Breast epithelium (tissue), 4 donors: ENCODE data around the gene KIAA1217. TPM values are rescaled to one million over a fixed set of nuclear protein-coding genes. Genes with fewer than 3 reads are reported as not detected.

Experiments used
- DNase-seq, 2 donors: peaks; one replicate each; pipeline ENCODE4 v3.0.0-alpha.2; 2019; ENCODE audit warnings: low spot score in 2 of 2
- H3K27ac ChIP-seq, 2 donors: fragments of 200-600 bp; sonication (generic) in 1 of 2; one replicate each; pipeline ENCODE4 v1.5.1; 2016 to 2019; ENCODE audit warnings: mild to moderate bottlenecking in 1 of 2
- H3K27me3 ChIP-seq, 2 donors: fragments of 200-600 bp; sonication (generic) in 1 of 2; one replicate each; pipeline versions ENCODE4 v1.5.1 to v1.6.0; 2017 to 2019; ENCODE audit warnings: control low read depth in 1 of 2, mild to moderate bottlenecking in 1 of 2
- H3K36me3 ChIP-seq: fragments of 200-600 bp; one replicate; pipeline ENCODE4 v1.5.1; 2019
- H3K4me1 ChIP-seq, 2 donors: fragments of 200-600 bp; sonication (generic); one replicate each; pipeline ENCODE4 v1.5.1; 2016 to 2019; ENCODE audit warnings: control low read depth in 1 of 2
- H3K4me3 ChIP-seq, 3 donors: fragments of 200-600 bp; sonication (generic); 1 replicate in 2 of 3; 2 replicates in 1 of 3; pipeline ENCODE4 v1.5.1; 2016 to 2019; ENCODE audit warnings: mild to moderate bottlenecking in 3 of 3, moderate library complexity in 2 of 3
- H3K9me3 ChIP-seq, 2 donors: fragments of 200-600 bp; sonication (generic) in 1 of 2; one replicate each; pipeline ENCODE4 v1.5.1; 2016 to 2019; ENCODE audit warnings: control low read depth in 1 of 2
- POLR2A ChIP-seq: fragments of 450-650 bp; IDR thresholded peaks from one replicate; pipeline ENCODE4 v1.6.1; 2016; ENCODE audit warnings: antibody characterized with exemption, mild to moderate bottlenecking, moderate library complexity
- POLR2AphosphoS5 ChIP-seq, 3 donors: sonication (generic); formaldehyde crosslinking; IDR thresholded peaks; one replicate each; pipeline ENCODE4 v1.6.1; 2017; ENCODE audit warnings: antibody characterized with exemption in 3 of 3
- intact Hi-C: fragments of 100-400 bp; cut with DNase I; formaldehyde crosslinking; loops from one replicate; pipeline ENCODE4 v1.15.1; 2023; ENCODE audit warnings: low total_unique reads
- total RNA-seq, 3 donors: library from RNA; depleted of rRNA; stranded (reverse); fragments of >200 nt; gene quantifications; one replicate each; pipeline ENCODE4 v1.1.0, GENCODE V29; 2016
- TF ChIP-seq, protein P1 (sequence below), 3 donors: fragments of 450-650 bp; IDR thresholded peaks; one replicate each; pipeline ENCODE4 v1.5.1; 2016 to 2017; ENCODE audit warnings: antibody characterized with exemption in 3 of 3, mild to moderate bottlenecking in 3 of 3, moderate library complexity in 3 of 3

The KIAA1217 gene
- total RNA-seq, 3 donors from 2014 or later, result 19.7 to 154 (median 83.6) TPM

DNA sequence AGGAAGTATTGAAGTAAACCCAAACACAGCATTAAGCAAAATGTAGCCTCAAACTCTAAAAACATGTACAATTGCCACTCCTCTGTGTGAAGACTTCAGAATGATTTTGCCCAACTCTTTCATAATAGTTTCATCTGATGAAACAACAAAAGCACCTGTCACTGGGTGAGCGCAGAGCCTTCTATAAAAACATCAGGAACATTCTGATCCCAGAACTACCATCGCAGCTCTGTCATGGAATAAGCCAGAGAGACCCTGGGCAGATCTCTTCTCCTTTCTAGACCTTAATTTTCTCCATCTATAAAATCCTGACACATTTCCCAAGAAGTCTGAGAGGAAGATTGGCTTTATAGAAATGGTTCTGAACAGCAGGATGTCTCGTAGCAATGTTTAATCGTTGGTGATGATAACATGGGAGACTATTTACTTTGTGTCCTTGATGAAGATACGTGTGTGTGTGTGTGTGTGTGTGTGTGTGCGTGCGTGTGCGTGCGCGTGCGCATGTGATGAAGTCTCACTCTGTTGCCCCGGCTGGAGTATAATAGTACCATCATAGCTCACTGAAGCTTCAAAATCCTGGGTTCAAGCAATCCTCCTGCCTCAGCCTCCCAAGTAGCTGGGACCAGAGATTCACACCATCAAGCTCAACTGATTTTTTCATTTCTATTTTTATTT lies 198.0 kb downstream of the KIAA1217 start:
- Histone ChIP-seq H3K4me3 (no peak overlapping the region), H3K9me3 (no peaks in the 10 kb centered on the region), H3K27ac (peak overlapping the region in 1 of 2 donors; percentile 29), H3K36me3 (no peaks in the 10 kb centered on the region), H3K4me1 (no peaks in the 10 kb centered on the region), H3K27me3 (no peaks in the 10 kb centered on the region)
- intact Hi-C loops, result loop anchor here (10.0 kb wide), 1 partner anchor 1418 kb away; no protein-coding TSS in a partner anchor
- TF ChIP-seq POLR2A (no peak), POLR2AphosphoS5 (IDR thresholded peaks at IDR 0.05) (no peak)
- TF ChIP-seq, protein P1, sequence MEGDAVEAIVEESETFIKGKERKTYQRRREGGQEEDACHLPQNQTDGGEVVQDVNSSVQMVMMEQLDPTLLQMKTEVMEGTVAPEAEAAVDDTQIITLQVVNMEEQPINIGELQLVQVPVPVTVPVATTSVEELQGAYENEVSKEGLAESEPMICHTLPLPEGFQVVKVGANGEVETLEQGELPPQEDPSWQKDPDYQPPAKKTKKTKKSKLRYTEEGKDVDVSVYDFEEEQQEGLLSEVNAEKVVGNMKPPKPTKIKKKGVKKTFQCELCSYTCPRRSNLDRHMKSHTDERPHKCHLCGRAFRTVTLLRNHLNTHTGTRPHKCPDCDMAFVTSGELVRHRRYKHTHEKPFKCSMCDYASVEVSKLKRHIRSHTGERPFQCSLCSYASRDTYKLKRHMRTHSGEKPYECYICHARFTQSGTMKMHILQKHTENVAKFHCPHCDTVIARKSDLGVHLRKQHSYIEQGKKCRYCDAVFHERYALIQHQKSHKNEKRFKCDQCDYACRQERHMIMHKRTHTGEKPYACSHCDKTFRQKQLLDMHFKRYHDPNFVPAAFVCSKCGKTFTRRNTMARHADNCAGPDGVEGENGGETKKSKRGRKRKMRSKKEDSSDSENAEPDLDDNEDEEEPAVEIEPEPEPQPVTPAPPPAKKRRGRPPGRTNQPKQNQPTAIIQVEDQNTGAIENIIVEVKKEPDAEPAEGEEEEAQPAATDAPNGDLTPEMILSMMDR (IDR thresholded peaks at IDR 0.05), result no peak
- DNase-seq, result no peak

DNA sequence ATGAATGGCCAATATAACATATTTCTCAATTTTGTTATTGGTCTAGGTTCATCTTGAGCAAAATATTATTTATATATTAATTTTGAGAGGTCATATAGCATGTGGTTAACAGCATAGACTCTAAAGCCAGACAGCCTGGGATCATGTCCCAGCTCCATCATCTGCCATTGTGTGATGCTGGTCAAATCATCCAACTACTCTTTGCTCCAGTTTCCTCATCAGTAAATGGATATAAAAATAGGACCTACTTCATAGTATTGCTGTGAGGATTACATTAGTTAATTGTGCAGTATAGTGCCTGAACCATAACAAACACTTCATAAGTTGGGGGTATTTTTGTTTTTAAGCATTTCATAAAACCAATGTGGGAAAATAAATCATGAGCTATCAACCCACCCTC lies 199.0 kb downstream of the KIAA1217 start:
- H3K9me3 ChIP-seq, result no peaks in the 10 kb centered on the region
- intact Hi-C loops, result loop anchor here (10.0 kb wide), 1 partner anchor 1417 kb away; no protein-coding TSS in a partner anchor

DNA sequence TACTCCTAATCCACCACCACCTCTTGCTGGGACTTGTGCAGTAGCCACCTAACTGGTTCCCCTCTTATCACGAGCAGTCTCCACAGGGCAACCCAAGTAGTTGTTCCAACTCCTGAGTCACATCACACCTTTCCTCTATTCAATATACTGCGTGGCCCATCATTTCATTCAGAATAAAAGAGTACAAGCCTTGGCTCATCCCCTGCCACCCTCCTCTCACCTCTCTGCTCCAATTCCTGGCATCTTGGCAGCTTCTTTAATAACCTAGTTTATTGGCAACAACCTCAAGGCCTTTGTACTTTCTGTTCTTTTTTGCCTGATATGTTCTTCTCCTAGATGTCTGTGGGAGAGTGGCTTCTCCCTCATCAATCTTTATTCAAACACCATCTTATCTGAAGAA lies 199.4 kb downstream of the KIAA1217 start:
- Histone ChIP-seq H3K36me3 (no peaks in the 10 kb centered on the region), H3K27me3 (no peaks in the 10 kb centered on the region), H3K27ac (peak overlapping the region in 1 of 2 donors; percentile 36), H3K4me3 (no peak overlapping the region), H3K9me3 (peaks cover 0 to 2% of the 10 kb centered on the region in 2 donors), H3K4me1 (no peaks in the 10 kb centered on the region)
- TF ChIP-seq POLR2AphosphoS5 (IDR thresholded peaks at IDR 0.05) (no peak), POLR2A (no peak)
- TF ChIP-seq, protein P1 (IDR thresholded peaks at IDR 0.05), result no peak
- intact Hi-C loops, result loop anchor here (10.0 kb wide), 1 partner anchor 1416 kb away; no protein-coding TSS in a partner anchor
- DNase-seq, result no peak

More for the DNA sequence above, 199.0 kb downstream of the KIAA1217 start:
- no peaks in the 10 kb centered on the region for H3K27me3 ChIP-seq
- no peaks in the 10 kb centered on the region for H3K4me1 ChIP-seq
- peak overlapping the region in 1 of 2 donors; percentile 36 for H3K27ac ChIP-seq
- DNase-seq, result no peak
- TF ChIP-seq, protein P1 (IDR thresholded peaks at IDR 0.05), result no peak
- TF ChIP-seq POLR2AphosphoS5 (IDR thresholded peaks at IDR 0.05), result no peak
- no peak for TF ChIP-seq POLR2A
- no peak overlapping the region for H3K4me3 ChIP-seq
- no peaks in the 10 kb centered on the region for H3K36me3 ChIP-seq

DNA sequence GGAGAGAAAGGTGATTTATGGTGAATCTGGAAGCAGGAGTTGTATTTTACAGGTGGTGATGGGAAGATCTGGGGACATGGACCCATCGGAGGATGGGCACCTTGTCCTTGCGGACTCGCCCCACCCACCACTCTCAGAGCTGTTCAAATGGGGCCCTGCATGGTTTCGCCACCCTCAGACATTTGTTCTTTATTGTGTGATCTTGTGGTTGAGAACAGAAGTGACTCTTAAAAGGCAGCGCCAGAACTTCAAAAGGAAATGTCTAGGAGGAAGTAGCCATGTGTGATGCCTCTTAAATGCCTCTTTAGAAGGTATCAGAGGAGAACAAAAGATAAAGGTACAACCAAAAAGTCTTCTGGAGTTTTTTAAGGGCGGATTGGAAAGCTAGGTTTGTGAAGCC lies 205.7 kb downstream of the KIAA1217 start:
- Histone ChIP-seq H3K4me1 (peaks cover 7 to 18% of the 10 kb centered on the region in 2 donors), H3K36me3 (no peaks in the 10 kb centered on the region), H3K9me3 (peaks cover 0 to 3% of the 10 kb centered on the region in 2 donors), H3K27ac (peak overlapping the region; percentile 8 to 91), H3K27me3 (no peaks in the 10 kb centered on the region), H3K4me3 (no peak overlapping the region)
- DNase-seq, result no peak
- TF ChIP-seq POLR2A (no peak), POLR2AphosphoS5 (IDR thresholded peaks at IDR 0.05) (no peak)
- TF ChIP-seq, protein P1 (IDR thresholded peaks at IDR 0.05), result no peak
- intact Hi-C loops, result no loop called here

DNA sequence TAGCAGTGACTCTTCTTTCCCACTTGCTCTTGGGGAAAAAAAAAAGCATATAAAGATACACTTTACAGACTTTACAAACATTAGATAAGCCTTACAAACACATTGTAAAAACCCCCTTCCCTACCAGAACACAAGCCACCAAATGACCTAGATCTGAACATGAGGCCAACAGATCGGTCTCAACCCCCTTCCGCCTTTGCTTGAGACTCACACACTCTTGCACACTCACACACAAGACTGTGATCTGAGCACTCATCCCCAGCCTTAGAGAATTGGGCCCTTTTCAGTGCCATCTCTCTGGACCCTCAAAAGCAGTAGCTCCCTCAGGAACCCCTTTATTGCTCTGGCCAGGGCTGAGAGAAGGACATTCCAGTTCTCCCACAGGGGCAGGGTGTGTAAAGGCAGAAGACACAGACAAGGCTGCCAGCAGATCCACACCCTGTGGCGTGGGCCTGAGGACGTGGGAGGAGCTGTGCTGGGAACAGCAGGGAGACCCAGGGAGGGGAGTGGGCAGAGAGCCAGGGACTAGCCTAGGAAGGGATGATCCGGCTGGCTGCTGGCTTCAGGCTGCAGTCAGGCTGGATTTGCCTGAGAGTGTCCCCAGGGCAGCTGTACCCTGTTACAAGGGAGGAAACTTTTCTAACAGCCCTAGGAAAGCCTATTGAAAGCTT lies 206.7 kb downstream of the KIAA1217 start:
- no peaks in the 10 kb centered on the region for H3K27me3 ChIP-seq
- TF ChIP-seq POLR2AphosphoS5 (IDR thresholded peaks at IDR 0.05), result peak in 2 of 3 donors; percentile 38 to 56
- TF ChIP-seq, protein P1 (IDR thresholded peaks at IDR 0.05), result no peak
- no peaks in the 10 kb centered on the region for H3K36me3 ChIP-seq
- H3K4me3 ChIP-seq, result peak overlapping the region in 1 of 3 donors; percentile 46
- H3K9me3 ChIP-seq, result peaks cover 0 to 3% of the 10 kb centered on the region in 2 donors
- DNase-seq, result peak; percentile 81 to 84
- intact Hi-C loops, result no loop called here
- H3K27ac ChIP-seq, result peak overlapping the region; percentile 91 to 95
- peaks cover 7 to 18% of the 10 kb centered on the region in 2 donors for H3K4me1 ChIP-seq
